Measurements from ENCODE around the gene PRDM15.
A peak's percentile ranks its signal among the peaks of the same experiment; 100 is the strongest.

Gene PRDM15

GRCh38 chr21:41919666-41920398, 40.7 kb upstream of the PRDM15 start:
- DNase-seq (ENCODE audit: low spot score): no peak
- in situ Hi-C loops (cut with MboI; ENCODE audit: low sequenced_read_pairs, unreplicated experiment): no loop called here
- TF ChIP-seq CTCF (IDR thresholded peaks at IDR 0.05; ENCODE audit: borderline replicate concordance, control extremely low read depth, extremely low read depth, insufficient read depth, missing control alignments): no peak

- DNase-seq (ENCODE audit: low spot score): no peak
- in situ Hi-C loops (cut with MboI; ENCODE audit: low sequenced_read_pairs, unreplicated experiment): no loop called here
Observed at GRCh38 chr21:41918561-41919358, 39.6 kb upstream of the PRDM15 start.

GRCh38 chr21:41917531-41917930, 38.4 kb upstream of the PRDM15 start:
- TF ChIP-seq CTCF (IDR thresholded peaks at IDR 0.05; ENCODE audit: borderline replicate concordance, control extremely low read depth, extremely low read depth, insufficient read depth, missing control alignments): no peak
- DNase-seq (ENCODE audit: low spot score): no peak
- in situ Hi-C loops (cut with MboI; ENCODE audit: low sequenced_read_pairs, unreplicated experiment): no loop called here

More at GRCh38 chr21:41918561-41919358, 39.6 kb upstream of the PRDM15 start:
- TF ChIP-seq CTCF (IDR thresholded peaks at IDR 0.05; ENCODE audit: borderline replicate concordance, control extremely low read depth, extremely low read depth, insufficient read depth, missing control alignments): no peak

GRCh38 chr21:41916888-41917433, 37.8 kb upstream of the PRDM15 start:
- peak; percentile 11 for TF ChIP-seq CTCF (IDR thresholded peaks at IDR 0.05; ENCODE audit: borderline replicate concordance, control extremely low read depth, extremely low read depth, insufficient read depth, missing control alignments)
- no peak for DNase-seq (ENCODE audit: low spot score)
- in situ Hi-C loops (cut with MboI; ENCODE audit: low sequenced_read_pairs, unreplicated experiment): no loop called here

GRCh38 chr21:41914965-41915364, 35.8 kb upstream of the PRDM15 start:
- in situ Hi-C loops (cut with MboI; ENCODE audit: low sequenced_read_pairs, unreplicated experiment): no loop called here
- no peak for TF ChIP-seq CTCF (IDR thresholded peaks at IDR 0.05; ENCODE audit: borderline replicate concordance, control extremely low read depth, extremely low read depth, insufficient read depth, missing control alignments)
- no peak for DNase-seq (ENCODE audit: low spot score)

- TF ChIP-seq CTCF (IDR thresholded peaks at IDR 0.05; ENCODE audit: borderline replicate concordance, control extremely low read depth, extremely low read depth, insufficient read depth, missing control alignments): no peak
- DNase-seq (ENCODE audit: low spot score): no peak
- in situ Hi-C loops (cut with MboI; ENCODE audit: low sequenced_read_pairs, unreplicated experiment): no loop called here
Observed at GRCh38 chr21:41914358-41914757, 35.2 kb upstream of the PRDM15 start.

All from GM13976 (cell line).